ENCODE data around the gene DCAF15. TPM values are rescaled to one million over a fixed set of nuclear protein-coding genes. Genes with fewer than 3 reads are reported as not detected.
A peak's percentile ranks its signal among the peaks of the same experiment; 100 is the strongest.

The DCAF15 gene
- total RNA-seq, 1 experiment from 2014 or later = 9.3 TPM

DNA sequence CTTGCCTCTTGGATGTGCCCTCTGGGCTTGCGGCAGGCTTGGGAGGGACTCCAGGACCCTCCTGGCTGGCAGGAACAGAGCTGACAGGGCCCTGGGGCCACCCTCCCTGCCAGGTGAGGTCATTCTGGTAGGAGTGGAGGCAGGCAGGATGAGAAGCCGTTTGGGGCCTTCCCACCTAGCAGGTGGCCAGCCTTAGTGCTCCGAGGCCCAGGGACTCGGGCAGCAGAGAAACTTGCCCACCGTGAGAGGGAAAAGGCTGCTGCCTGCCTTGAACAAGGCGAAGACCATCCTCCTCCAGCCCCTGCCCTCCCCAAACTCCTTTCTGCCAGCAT, 45.3 kb downstream of the DCAF15 start:
- no peak for DNase-seq (ENCODE audit: low read depth, low spot score)
- in situ Hi-C loops (cut with HindIII; ENCODE audit: low pct_unique_long_range_greater_than_20kb, low sequenced_read_pairs) = no loop called here

DNA sequence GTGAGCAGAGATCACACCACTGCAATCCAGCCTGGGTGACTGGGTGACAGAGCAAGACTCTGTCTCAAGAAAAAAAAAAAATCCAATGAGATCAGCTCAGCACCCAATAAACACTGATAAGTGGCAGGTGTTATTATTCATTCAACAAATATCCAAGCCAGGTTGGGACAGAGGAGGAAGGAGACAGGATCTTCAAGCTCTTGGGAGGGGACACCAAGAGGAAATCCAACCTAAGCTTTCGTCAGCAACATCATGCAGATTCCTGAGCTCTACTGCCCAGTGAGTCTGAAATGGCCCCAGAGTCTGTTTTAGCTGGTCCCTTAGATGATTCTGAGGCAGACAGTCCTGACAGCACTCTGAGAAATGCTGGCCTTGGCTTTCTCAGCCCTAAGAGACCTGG, 46.1 kb downstream of the DCAF15 start:
- in situ Hi-C loops (cut with HindIII; ENCODE audit: low pct_unique_long_range_greater_than_20kb, low sequenced_read_pairs) = no loop called here

DNA sequence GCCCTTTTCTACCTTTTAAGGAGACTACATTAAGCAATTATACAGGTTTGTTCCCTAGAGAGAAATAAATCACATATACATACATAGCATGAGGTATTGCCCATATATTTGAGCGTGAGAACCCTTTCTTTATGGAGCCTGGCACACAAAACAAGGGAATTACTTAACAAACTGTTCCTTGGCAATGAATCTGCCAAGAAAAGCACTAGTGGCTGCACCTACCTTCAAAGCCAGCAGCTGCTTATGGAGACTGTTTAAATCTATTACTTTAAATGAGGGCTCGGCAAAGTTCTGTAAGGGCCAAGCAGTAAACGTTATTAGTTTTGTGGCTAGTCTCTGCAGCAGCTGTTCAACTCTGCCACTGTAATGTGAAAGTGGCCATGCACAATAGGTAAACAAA, 46.8 kb downstream of the DCAF15 start:
- in situ Hi-C loops (cut with HindIII; ENCODE audit: low pct_unique_long_range_greater_than_20kb, low sequenced_read_pairs) = no loop called here
- no peak for DNase-seq (ENCODE audit: low read depth, low spot score)

More for the DNA sequence above, 46.1 kb downstream of the DCAF15 start:
- DNase-seq (ENCODE audit: low read depth, low spot score) = no peak

DNA sequence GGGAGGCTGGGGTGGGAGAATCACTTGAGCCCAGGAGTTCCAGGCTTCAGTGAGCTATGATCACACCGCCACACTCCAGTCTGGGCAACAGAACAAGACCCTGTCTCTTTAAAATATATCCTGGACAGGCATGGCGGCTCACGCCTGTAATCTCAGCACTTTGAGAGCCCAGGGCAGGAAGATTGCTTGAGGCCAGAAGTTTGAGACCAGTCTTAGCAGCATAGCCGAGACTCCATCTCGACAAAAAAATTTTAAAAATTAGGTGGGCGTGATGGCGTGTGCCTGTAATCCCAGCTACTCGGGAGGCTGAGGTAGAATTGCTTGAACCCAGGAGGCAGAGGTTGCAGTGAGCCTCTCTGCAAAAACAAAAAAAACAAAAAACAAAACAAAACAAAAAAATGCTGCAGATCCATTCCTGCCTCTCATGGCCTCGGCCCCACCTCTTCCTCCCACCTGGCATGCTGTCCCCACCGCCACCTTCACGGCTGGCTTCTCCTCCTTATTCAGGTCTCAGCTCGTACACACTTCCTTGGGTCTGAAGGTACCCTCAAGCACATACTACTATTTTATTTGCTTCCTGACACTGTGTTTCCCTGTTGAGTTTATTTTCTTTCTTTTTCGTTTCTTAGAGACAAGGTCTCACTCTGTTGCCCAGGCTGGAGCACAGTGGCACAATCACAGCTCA, 48.5 kb downstream of the DCAF15 start:
- no peak for DNase-seq (ENCODE audit: low read depth, low spot score)
- in situ Hi-C loops (cut with HindIII; ENCODE audit: low pct_unique_long_range_greater_than_20kb, low sequenced_read_pairs) = no loop called here

DNA sequence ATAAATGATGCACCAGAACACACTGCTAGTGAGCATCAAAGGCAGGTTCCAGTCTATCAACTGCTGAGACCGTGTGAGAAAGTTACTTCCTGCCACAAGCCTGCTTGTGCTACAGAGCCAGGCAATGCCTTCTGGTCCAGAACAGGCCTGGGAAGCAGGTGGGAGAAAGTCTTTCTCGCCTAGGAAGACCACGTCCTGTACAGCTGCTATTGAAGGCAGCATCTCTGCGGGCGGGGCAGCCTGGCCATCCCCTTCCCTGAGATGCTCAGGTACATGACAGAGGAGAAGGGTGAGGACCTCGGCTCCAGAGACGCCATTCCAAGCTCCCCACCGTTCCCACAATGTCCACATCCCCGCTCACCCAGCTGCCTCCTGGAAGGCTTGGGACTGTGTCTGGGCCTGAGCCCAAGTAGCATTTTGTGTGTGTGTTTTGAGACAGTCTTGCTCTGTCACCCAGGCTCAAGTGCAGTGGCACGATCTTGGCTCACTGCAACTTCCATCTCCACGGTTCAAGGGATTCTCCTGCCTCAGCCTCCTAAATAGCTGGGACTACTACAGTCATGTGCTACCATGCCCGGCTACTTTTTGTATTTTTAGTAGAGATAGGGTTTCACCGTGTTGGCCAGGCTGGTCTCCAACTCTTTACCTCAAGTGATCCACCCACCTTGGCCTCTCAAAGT, 50.4 kb downstream of the DCAF15 start:
- DNase-seq (ENCODE audit: low read depth, low spot score) = no peak
- in situ Hi-C loops (cut with HindIII; ENCODE audit: low pct_unique_long_range_greater_than_20kb, low sequenced_read_pairs) = no loop called here

DNA sequence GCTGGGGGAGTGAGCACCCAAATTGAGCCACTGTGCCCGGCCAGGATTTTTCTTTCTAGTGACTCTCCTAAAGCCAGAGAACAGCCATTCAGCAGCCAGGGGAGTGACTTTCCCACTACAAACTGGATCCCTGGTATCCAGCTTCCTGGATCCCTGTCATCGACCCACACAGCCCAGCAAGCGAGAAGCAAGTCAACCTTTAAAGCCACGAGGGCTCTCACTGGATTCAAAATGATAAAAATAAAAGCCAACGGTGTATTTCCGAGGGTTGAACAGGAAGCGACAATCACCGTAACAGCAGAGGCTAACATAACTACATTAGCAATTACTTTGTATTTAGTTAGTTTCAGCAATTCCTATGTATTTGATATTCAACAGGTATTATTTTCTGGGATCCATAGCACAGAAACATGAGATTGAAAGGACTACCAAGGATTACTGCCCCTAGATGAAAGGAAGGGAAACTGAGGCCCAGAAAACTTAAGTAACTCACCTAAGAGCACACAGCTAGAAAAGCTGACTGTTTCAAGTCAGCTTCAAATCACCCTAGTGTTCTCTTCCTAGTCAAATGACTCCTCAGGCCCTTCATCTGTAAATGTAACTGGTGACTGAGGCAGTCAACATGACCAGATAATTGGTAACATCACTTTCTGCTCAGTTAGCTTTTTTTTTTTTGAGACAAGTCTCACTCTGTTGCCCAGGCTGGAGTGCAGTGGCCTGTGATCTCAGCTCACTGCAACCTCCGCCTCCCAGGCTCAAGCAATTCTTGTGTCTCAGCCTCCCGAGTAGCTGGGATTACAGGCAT, 51.1 kb downstream of the DCAF15 start:
- DNase-seq (ENCODE audit: low read depth, low spot score) = peak; percentile 29
- in situ Hi-C loops (cut with HindIII; ENCODE audit: low pct_unique_long_range_greater_than_20kb, low sequenced_read_pairs) = no loop called here

DNA sequence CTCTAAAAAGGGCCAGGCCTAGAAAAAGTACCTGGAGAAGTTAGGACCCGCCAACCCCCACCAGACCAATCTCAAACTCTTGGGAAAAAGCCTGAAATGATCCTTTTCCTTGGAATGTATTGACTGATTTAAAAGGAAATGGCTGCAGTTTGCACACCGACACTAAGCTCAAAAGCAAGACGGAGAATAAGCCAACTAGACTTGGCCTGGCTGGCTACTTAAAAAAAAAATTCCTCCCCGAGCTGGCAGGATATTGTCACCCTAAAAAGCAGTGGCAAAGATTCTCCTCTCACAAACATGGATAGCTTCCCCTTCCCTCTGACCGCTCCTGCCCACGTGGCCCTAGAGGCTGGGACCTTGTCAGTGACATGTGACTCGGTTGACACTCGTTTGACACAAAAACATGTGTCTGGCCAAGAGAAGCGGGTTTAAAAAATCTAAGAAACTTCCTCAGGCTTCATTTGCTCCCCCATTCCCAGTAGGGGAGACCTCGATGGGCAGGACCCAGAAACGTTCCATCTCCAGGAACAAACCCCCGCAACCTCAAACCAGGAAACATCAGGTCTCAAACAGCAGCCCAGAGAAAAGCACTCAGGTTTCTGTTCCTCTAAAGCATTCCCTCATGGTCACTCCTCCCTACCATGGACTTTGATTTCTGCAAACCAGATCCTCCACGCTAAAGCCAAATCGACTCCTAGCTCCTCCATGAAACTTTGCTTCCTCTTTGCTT, 52.5 kb downstream of the DCAF15 start:
- peak; percentile 37 for DNase-seq (ENCODE audit: low read depth, low spot score)
- in situ Hi-C loops (cut with HindIII; ENCODE audit: low pct_unique_long_range_greater_than_20kb, low sequenced_read_pairs) = no loop called here

DNA sequence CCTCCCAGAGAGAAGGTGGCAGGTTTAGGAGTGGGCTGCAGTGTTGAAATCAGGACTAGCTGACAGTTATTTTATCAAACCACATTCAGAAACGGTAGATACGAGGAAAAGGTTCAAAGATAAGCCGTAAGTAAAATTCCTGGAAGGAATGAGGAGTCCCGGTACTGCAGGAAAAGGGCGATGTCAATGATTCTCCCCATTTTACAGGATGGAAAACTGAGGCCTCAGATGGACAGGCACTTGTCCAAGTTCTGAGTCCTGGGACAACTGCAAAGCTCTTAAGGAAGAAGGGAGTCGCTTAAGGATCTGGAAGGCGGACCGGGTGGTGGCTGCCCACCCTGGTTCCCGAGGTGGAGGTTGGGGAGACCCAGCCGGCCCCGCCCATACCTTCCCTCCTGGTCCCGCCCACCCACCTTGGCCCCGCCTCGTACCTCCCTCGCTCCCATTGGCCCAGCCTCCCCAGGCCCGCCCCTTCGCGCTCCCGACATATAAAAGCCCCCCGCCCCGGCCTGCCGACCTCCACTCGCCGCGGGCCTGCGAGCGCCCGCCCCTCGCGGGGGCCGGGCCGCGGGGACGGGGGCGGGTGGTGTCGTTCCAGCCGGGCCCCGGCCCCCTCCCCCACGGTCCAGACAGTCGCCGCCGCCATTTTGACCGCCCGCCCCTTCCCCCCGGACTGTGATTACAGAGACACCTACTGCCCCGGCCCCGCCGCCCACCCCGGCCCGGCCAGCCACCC, 53.2 kb downstream of the DCAF15 start:
- in situ Hi-C loops (cut with HindIII; ENCODE audit: low pct_unique_long_range_greater_than_20kb, low sequenced_read_pairs) = no loop called here
- peak; percentile 78 for DNase-seq (ENCODE audit: low read depth, low spot score)

DNA sequence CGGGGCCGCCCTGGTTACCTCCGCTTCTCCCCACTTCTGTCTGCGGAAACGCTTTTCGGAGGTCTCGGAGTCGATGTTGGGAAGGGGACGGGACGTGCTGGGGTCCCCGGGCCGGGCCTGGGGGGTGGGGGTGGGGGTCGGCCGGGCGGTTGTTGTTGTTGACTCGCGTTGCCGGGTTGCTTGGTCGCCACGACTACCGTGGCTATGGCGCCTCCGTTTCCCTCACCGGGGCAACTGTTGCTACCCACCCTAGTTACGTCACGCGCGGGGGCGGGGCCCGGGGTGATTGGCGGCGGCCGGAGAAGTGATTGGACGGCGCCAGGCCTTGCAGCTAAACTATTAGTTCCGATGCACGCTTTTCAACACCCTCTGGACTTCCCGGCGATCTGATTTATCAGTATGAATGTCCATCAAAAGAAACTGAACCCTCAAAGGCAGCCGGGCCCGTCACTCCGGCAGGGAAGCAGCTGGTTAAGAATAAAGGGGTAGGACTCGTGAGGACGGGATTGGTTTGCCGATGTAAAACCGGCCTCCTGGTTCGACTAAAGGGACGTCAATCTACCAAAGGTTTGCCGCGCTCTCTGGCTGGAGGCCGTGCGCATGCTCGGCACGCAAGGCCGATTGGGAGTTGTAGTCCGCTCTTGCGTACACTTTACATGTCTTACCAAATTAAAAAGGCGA, 53.9 kb downstream of the DCAF15 start, which contains the start of gene RFX1:
Gene RFX1, minus strand, starts transcription at position 236 of the 681 bp plus-strand sequence. CDS start 12,477 bp downstream, outside the sequence.
- peak; percentile 98 for DNase-seq (ENCODE audit: low read depth, low spot score)
- in situ Hi-C loops (cut with HindIII; ENCODE audit: low pct_unique_long_range_greater_than_20kb, low sequenced_read_pairs) = no loop called here

DNA sequence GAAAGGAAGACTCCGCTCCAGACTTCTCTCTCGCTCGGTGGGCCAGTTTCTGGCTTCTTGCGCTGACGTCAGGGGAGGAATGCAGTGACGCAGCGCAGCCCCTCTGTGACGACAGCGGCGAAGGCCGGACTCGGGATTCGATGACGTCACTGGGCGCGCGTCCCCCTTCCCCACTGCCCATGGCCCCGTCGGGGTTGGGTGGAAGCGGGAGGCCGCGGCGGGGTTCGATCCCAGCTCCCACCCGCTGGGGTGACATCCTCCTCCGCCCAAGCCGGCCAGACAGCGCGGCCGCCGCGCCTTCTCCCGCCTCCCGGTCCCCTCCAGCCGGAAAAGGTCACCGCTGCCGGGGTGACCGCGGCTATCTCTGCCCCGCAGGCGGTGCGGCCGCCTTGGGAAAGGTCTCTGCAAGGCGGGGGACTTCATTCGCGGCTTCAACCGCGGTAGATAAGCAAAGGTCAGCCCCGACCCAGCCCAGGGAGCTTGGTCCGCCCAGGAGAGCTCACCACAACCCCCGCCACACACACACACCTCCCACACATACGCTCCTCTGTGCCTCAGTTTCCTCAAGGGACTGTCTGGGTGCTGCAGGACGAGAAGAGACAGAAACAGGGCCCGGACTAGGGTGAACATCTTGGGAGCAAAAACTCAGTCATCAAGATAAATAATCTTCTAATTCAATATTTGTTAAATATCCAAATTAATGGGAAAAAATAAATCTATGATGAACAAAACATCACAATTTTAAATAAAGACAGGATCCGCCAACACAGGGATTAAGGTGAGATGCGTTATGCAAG, 54.7 kb downstream of the DCAF15 start:
- in situ Hi-C loops (cut with HindIII; ENCODE audit: low pct_unique_long_range_greater_than_20kb, low sequenced_read_pairs) = no loop called here
- no peak for DNase-seq (ENCODE audit: low read depth, low spot score)

Other genes with a start within 250 kb of the DCAF15 start
- 15.3 and 17.8 TPM in 2 replicates for gene MRI1, start 188.0 kb upstream of the DCAF15 start, total RNA-seq (2014; rRNA removed; shearing (Covaris generic))
- gene C19orf53, start 178.1 kb upstream of the DCAF15 start, total RNA-seq (2014; rRNA removed; shearing (Covaris generic)) = 175 and 179 TPM in 2 replicates
- 1.3 and 1.4 TPM in 2 replicates for gene ZSWIM4, start 157.1 kb upstream of the DCAF15 start, total RNA-seq (2014; rRNA removed; shearing (Covaris generic))
- gene NANOS3, start 75.4 kb upstream of the DCAF15 start, total RNA-seq (2014; rRNA removed; shearing (Covaris generic)) = not detected in 2 replicates
- 0.56 and 1.1 TPM in 2 replicates for gene BRME1, start 46.4 kb upstream of the DCAF15 start, total RNA-seq (2014; rRNA removed; shearing (Covaris generic))
- 10.5 and 11.0 TPM in 2 replicates for gene CC2D1A, start 46.3 kb upstream of the DCAF15 start, total RNA-seq (2014; rRNA removed; shearing (Covaris generic))
- gene PODNL1, start 14.1 kb upstream of the DCAF15 start, total RNA-seq (2014; rRNA removed; shearing (Covaris generic)) = not detected in 2 replicates
- gene RFX1, start 53.8 kb downstream of the DCAF15 start, total RNA-seq (2014; rRNA removed; shearing (Covaris generic)) = 0.87 and 0.90 TPM in 2 replicates
- gene RLN3, start 75.6 kb downstream of the DCAF15 start, total RNA-seq (2014; rRNA removed; shearing (Covaris generic)) = not detected in 2 replicates
- 2.6 and 4.3 TPM in 2 replicates for gene IL27RA, start 79.3 kb downstream of the DCAF15 start, total RNA-seq (2014; rRNA removed; shearing (Covaris generic))
- gene PALM3, start 109.6 kb downstream of the DCAF15 start, total RNA-seq (2014; rRNA removed; shearing (Covaris generic)) = not detected in 2 replicates
- gene MISP3, start 120.3 kb downstream of the DCAF15 start, total RNA-seq (2014; rRNA removed; shearing (Covaris generic)) = 0.53 and 0.77 TPM in 2 replicates
- not detected in 2 replicates for gene C19orf67, start 133.3 kb downstream of the DCAF15 start, total RNA-seq (2014; rRNA removed; shearing (Covaris generic))
- 17.2 and 25.9 TPM in 2 replicates for gene SAMD1, start 138.2 kb downstream of the DCAF15 start, total RNA-seq (2014; rRNA removed; shearing (Covaris generic))
- 15.3 and 19.7 TPM in 2 replicates for gene PRKACA, start 165.3 kb downstream of the DCAF15 start, total RNA-seq (2014; rRNA removed; shearing (Covaris generic))
- 16.6 TPM in 2 replicates for gene ASF1B, start 184.1 kb downstream of the DCAF15 start, total RNA-seq (2014; rRNA removed; shearing (Covaris generic))